Gastroesophageal sphincter (tissue), 3 donors: ENCODE data around the gene UXT.

Experiments
- CTCF ChIP-seq, 4 experiments: fragments of 200-600 bp in 2 of 4; fragments of 450-650 bp in 2 of 4; sonication (generic) in 1 of 4; IDR thresholded peaks; one replicate each; pipeline ENCODE4 v1.5.1; 2017 to 2019; ENCODE audit warnings: antibody characterized with exemption in 4 of 4, mild to moderate bottlenecking in 2 of 4, moderate library complexity in 2 of 4
- EP300 ChIP-seq: sonication (generic); formaldehyde crosslinking; IDR thresholded peaks from one replicate; pipeline ENCODE4 v1.6.1; 2017; ENCODE audit warnings: antibody characterized with exemption, mild to moderate bottlenecking
- POLR2AphosphoS5 ChIP-seq: sonication (generic); formaldehyde crosslinking; IDR thresholded peaks from one replicate; pipeline ENCODE4 v1.6.1; 2017; ENCODE audit warnings: antibody characterized with exemption

- TF ChIP-seq CTCF (IDR thresholded peaks at IDR 0.05) (no peak), POLR2AphosphoS5 (no peak), EP300 (no peak)
Measured at GRCh38 chrX:47628982-47629381, 30.0 kb downstream of the UXT start.
